Stimulated activated CD8-positive, alpha-beta memory T cell treated with anti-CD3 and anti-CD28 coated beads, Interleukin-2, amount 100 ng/mL, for 1 hour (primary cell): ENCODE measurements around the gene ARF4.
"Not testable (repeated sequence)": the region's sequence is repeated elsewhere in the genome, so short reads cannot be mapped to it uniquely, and the experiment has no call there.

Experiments
- DNase-seq, 2 donors: peaks; one replicate each; pipeline ENCODE4 v3.0.0-alpha.2; 2020; ENCODE audit warnings: low read depth in 2 of 2

Gene ARF4

DNA sequence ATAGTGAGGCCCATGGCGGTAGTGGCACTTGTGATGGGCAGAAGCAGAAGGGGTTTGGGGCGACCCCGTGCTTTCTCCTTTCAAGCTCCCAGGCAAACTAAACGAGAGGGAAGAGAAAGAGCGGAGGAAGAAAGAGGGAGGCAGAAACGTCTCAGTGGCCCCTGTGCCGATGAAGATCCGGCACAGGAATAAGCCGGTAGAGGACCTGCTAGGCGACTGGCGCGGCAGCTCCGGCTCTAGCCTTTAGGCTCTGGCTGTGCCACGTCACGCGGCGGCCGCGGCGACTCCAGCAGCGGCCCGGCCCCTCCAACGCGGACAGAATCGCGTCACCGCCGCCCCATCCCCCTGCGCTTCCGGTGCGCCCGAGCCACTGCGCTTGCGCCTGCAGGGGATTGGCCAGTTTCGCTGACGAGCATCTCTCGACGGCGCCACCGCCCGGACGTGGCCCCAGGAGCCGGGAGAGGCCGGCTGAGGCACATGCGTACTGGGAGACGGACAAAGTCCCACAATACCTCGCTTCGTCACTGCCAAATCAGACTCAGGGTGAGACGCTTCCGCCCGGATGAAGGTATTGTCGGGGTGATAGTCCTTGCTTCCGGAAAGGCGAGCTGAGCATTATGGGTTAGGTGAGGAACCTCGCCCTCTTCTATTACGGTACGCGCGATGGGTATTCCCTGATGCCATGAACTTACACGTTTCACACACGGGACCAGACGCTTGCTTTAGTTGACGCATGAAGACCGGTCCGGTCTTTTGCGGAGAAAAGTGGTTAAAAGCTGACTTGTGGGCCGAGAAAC is at the start of gene ARF4:
TSS of gene ARF4 (minus strand) at position 218 of the 797 bp plus-strand sequence. CDS start at position 14, 204 bp downstream.
- DNase-seq, result peak; percentile 98 to 99

DNA sequence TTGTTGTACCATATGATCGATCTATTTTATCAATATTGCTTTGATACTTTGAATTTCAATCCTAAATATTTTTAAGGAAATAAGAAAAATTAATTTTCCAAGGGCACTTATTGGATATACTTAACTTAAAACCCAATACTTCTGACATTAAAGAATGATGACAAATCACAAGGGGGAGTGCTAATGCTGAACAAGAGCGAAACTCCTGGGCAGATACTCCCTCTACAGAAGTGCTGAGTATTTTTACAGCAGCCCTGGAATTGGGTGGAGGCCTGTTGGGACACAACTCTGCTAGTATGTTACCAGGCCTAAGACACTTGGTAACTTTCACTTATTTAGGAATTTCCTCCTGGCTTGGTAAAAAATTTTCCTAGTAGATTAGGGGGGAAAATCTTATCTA is 49.6 kb upstream of the ARF4 start:
- no peak for DNase-seq

DNA sequence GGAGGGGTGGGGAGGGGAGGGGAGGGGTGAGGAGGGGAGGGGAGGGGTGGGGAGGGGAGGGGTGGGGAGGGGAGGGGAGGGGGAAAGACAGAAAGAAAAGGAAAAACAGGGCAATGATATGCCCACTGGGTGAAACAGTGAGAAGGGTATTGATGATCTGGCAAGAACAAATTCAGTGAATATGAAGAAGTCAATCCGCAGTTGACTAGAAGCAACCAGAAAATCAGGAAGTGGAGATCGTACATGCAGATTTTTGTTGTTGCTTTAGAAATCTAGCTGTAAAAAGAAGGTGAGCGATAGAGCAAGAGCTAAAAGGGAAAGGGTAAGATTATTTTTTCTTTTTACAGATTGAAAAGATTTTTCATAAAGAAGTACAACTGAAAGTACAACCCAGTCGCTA is 47.6 kb upstream of the ARF4 start:
- DNase-seq, result no peak

GRCh38 chr3:57637391-57637790 is 40.2 kb upstream of the ARF4 start:
- DNase-seq, result no peak

- DNase-seq, result not testable (repeated sequence)
Observed at GRCh38 chr3:57634259-57634658, 37.1 kb upstream of the ARF4 start.

DNA sequence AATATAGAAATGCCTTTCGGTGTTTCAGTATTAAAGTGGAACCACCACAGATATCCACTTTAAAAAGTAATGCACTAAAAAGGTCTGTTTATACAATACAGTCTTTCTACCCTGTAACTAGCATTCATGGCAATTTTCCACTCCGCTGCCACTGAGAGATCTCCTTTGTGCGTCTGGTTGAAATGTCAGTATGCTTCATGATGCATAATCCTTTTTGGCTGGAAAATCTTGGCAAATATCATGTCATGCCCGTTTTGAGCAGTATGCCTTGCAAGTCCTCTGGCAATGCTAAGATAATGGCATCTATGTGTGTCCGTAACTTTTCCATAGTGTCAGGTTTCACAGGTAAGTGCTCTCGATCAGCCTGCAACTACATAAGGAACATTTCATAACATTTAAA is 30.8 kb upstream of the ARF4 start:
- no peak for DNase-seq

DNA sequence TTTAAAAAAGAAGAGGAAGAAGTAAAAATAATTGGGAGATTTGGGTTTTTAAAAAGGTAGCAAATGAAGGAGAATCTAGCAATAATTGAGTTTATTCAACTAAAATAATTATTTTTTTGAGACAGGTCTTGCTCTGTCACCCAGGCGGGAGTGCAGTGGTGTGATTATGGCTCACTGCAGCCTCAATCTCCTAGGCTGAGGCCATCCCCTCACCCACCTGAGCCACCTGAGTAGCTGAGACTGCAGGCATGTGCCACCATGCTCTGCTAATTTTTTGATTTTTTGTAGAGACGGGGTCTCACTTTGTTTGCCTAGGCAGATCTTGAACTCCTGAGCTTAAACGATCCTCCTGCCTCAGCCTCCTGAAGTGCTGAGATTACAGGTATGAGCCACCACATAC is 27.7 kb upstream of the ARF4 start:
- DNase-seq, result no peak

GRCh38 chr3:57622362-57622761 is 25.2 kb upstream of the ARF4 start:
- DNase-seq, result no peak

DNA sequence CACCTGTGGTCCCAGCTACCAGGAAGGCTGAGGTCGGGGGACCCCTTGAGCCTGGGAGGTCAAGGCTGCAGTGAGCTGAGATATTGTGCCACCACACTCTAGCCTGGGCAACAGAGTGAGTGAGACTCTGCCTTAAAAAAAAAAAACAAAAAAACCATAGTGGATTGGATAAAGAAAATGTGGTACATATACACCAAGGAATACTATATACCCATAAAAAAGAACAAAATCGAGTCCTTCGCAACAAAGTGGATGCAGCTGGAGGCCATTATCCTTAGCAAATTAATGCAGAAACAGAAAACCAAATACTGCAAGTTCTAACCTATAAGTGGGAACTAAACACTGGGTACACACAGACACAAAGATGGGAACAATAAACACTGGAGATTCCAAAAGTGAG is 20.6 kb upstream of the ARF4 start:
- DNase-seq, result no peak

- no peak for DNase-seq
Observed at GRCh38 chr3:57616233-57616632, 19.1 kb upstream of the ARF4 start.

GRCh38 chr3:57611870-57612269 is 14.7 kb upstream of the ARF4 start:
- DNase-seq, result not testable (repeated sequence)

DNA sequence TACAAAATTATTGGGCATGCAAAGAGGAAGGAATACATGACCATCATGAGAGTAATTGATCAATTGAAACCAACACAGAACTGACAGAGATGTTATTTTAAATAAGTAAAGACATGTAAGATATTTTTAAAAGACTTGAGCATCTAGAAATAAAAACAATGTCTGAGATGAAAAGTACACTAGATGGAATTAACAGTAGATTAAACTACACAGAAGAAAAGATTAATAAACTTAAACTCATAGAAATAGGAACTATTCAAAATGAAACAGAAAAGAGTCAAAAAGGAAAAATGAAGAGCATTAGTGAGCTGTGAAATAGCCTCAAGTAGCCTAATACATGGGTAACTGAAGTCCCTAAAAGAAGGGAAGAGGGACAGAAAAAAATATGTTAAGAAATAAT is 8.5 kb upstream of the ARF4 start:
- no peak for DNase-seq

GRCh38 chr3:57604971-57605370 is 7.8 kb upstream of the ARF4 start:
- no peak for DNase-seq

GRCh38 chr3:57600195-57600594 is 3.1 kb upstream of the ARF4 start:
- no peak for DNase-seq

DNA sequence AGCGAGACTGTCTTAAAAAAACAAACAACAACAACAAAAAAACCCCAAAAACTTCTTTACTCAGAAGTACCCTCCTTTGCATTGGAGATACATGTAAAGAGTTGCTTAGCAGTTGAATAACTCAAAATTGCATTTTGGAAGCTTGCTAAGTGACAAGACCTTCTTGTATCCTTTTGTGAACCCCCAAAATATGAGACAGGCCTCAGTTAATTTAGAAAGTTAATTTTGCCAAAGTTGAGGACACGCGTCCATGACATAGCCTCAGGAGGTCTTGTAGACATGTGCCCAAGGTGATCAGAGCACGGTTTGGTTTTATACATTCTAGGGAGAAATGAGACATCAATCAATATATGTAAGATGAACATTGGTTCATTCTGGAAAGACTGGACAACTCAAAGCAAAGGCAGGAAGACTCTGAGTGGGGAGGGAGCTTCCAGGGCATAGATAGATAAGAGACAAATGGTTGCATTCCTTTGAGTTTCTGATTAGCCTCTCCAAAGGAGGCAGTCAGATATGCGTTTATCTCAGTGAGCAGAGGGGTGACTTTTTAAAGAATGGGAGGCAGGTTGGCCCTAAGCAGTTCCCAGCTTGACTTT is 1.7 kb upstream of the ARF4 start:
- no peak for DNase-seq

DNA sequence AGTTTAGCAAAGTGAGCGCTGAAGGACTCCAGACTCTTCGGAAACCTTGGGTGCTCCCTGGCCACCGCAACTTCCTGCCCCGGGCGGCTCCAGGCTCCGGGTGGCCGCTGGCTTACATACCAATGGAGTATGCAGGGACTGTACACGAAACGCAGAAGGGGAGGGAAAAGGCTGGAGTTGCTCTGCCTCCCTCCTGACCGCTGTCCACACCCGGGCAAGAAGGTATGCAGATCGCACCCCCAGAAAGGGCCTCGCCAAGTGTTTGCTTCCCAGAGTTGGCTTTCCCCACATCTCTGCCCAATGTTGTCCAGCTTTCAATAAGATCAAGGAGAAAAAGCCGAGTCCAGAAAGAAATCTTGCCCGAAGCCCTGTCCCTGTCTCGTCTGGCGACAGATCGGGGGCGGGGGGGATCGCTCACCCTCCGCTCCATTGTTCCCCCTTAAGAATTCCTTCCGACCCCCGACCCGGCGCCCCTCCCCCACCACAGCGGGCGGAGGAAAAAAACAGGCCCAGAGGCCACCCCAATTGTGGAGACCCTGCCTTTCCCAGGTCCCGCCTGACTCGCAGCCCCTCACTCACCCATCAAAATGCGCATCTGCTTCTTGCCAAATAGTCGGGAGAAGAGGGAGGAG is 533 bp downstream of the ARF4 start:
- peak; percentile 37 to 38 for DNase-seq

DNA sequence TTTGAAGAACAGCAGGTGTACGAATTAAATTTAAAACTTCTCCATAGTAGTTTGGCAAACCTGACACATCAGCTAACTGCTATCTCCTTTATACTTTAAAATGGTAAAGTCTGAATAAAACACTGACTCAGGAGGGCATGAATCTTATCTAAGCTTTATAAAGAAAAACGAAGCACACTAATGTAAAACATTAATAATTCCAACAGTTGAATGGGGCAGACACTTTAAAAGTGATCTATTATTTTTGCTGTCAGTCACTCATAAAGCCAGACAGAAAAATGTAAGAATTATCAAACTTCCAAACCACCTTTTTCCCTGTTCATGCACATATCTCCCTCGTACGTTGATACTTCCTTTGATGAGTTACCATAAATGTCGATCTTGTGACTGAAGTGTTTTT is 2.6 kb downstream of the ARF4 start:
- no peak for DNase-seq

GRCh38 chr3:57594144-57594543 is 3.0 kb downstream of the ARF4 start:
- DNase-seq, result no peak

- DNase-seq, result no peak
Observed at GRCh38 chr3:57592306-57592705, 4.8 kb downstream of the ARF4 start.

DNA sequence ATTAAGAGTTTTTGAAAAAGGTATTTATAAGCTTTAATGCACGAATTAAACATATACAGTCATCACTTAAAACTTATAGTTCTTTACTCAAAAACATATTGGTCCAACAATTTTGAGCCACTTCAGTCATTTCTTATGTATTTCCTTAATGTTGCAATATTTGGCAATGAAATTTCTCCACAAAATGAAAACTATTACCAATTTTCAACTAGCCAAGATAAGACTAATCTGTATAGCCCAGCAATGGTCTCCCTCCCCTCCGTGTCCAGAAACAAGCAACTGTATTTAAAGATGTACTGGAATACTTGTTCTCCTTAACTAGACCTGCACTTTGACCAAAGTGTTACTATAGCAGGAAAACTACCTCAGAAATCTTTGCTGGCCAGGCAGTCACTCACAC is 9.2 kb downstream of the ARF4 start:
- DNase-seq, result no peak

DNA sequence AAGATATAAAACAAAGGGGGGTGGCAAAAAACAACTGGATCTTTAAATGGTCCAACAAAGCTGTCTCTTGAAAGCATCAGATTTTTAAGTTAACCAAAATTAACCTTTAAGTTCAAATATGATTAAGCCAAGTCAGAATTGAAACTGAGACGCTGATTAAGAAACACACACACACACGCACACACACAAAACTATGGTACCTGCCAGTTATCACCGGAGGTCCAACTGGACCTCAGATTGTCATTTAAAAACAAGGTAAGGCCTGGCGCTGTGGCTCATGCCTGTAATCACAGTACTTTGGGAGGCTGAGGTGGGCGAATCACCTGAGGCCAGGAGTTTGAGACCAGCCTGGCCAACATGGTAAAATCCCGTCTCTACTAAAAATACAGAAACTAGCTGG is 10.4 kb downstream of the ARF4 start:
- DNase-seq, result no peak

- no peak for DNase-seq
Observed at GRCh38 chr3:57583544-57583943, 13.6 kb downstream of the ARF4 start.
